ENCODE measurements around the gene STXBP4.

- TF ChIP-seq CTCF (IDR thresholded peaks at IDR 0.05): no peak
- no peak for TF ChIP-seq POLR2A (IDR thresholded peaks at IDR 0.05)
Measured at GRCh38 chr17:54924405-54924804, 44.2 kb upstream of the STXBP4 start.
